HG03432 (cell line): Measurements from ENCODE around the gene ZNF544.
"Not testable (repeated sequence)": the region's sequence is repeated elsewhere in the genome, so short reads cannot be mapped to it uniquely, and the experiment has no call there.

Experiments used
- ATAC-seq: cut with Tn5 transposase; IDR thresholded peaks from one replicate; pipeline ENCODE4 v1.9.1; 2021; ENCODE audit warnings: mild to moderate bottlenecking, moderate library complexity; ENCODE audit not compliant: unreplicated experiment

ZNF544 gene

GRCh38 chr19:58304748-58305064 is 76.0 kb downstream of the ZNF544 start:
- peak; percentile 10 for ATAC-seq

- peak; percentile 97 for ATAC-seq
These were observed 76.6 kb downstream of the ZNF544 start, which contains the start of gene ERVK3-1 for GRCh38 chr19:58305065-58305931. Gene ERVK3-1 (plus strand): TSS chr19:58305377. CDS start chr19:58312169, 6,792 bp downstream.

GRCh38 chr19:58305932-58306323 is 77.2 kb downstream of the ZNF544 start:
- ATAC-seq = no peak

GRCh38 chr19:58307736-58308135 is 79.0 kb downstream of the ZNF544 start:
- ATAC-seq = no peak

- ATAC-seq = not testable (repeated sequence)
These were observed 82.0 kb downstream of the ZNF544 start for GRCh38 chr19:58310685-58311084.

GRCh38 chr19:58311345-58311865 is 82.7 kb downstream of the ZNF544 start:
- ATAC-seq = no peak
